ENCODE data around the gene MAK. TPM values are rescaled to one million over a fixed set of nuclear protein-coding genes. Genes with fewer than 3 reads are reported as not detected.
"Not testable (repeated sequence)": the region's sequence is repeated elsewhere in the genome, so short reads cannot be mapped to it uniquely, and the experiment has no call there.

MAK gene
- total RNA-seq, 1 experiment from 2014 or later = 0.13 TPM

- peaks cover 36% of the 10 kb centered on the region for H3K36me3 ChIP-seq
- H3K27me3 ChIP-seq = no peaks in the 10 kb centered on the region
- peaks cover 8% of the 10 kb centered on the region for H3K9me3 ChIP-seq
- DNase-seq = no peak
- peak overlapping the region; percentile 81 for H3K4me3 ChIP-seq
Observed at GRCh38 chr6:10723567-10723881, 114.8 kb downstream of the MAK start.

DNA sequence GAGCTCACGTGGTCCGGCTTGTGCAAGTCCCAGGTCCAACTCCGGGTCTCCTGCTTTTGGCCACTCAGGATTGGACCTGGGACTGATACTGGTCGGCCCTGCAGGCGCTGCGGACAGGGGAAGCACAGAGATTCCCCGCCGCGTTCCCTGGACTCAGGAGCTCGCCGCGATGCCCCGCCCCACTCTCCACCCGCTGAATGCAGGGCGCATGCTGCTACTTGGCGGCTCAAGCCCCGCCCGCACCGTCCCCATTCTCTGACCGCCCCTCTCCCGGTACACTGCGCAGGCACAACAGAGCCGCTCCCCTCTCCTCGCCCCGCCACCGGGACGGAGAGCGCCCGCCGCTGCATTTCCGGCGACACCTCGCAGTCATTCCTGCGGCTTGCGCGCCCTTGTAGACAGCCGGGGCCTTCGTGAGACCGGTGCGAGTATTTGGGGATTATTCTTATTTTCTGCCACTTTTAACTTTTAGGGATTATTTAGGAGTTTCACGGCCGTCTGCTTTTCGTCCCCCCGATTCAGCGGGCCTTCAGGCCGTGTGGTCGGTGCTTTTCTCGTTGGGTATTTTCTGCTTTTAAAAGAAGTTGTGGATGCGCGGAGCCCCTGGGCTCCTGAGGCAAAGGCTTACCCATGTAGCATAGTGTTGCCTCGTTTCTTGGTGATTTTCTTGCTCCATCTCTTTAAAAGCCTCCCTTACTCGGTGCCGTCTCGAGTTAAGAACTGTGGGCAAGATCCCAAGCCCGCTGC, 115.3 kb downstream of the MAK start, which contains the start of gene TMEM14C:
Gene TMEM14C, plus strand, starts transcription at position 251 of the 747 bp plus-strand sequence. CDS start 1,544 bp downstream, outside the sequence.
- peak within 1 kb of the TSS; percentile 81 for H3K4me3 ChIP-seq
- H3K9me3 ChIP-seq = peaks cover 11% of the 10 kb centered on the region
- DNase-seq = peak; percentile 100

GRCh38 chr6:10722570-10722819, 115.8 kb downstream of the MAK start:
- Histone ChIP-seq H3K36me3 (peaks cover 30% of the 10 kb centered on the region), H3K9me3 (peaks cover 11% of the 10 kb centered on the region), H3K27me3 (no peaks in the 10 kb centered on the region), H3K4me3 (peak overlapping the region; percentile 81)
- DNase-seq = no peak

More for the DNA sequence above, 115.3 kb downstream of the MAK start, which contains the start of gene TMEM14C:
- Histone ChIP-seq H3K27me3 (no peaks in the 10 kb centered on the region), H3K36me3 (peaks cover 35% of the 10 kb centered on the region)

DNA sequence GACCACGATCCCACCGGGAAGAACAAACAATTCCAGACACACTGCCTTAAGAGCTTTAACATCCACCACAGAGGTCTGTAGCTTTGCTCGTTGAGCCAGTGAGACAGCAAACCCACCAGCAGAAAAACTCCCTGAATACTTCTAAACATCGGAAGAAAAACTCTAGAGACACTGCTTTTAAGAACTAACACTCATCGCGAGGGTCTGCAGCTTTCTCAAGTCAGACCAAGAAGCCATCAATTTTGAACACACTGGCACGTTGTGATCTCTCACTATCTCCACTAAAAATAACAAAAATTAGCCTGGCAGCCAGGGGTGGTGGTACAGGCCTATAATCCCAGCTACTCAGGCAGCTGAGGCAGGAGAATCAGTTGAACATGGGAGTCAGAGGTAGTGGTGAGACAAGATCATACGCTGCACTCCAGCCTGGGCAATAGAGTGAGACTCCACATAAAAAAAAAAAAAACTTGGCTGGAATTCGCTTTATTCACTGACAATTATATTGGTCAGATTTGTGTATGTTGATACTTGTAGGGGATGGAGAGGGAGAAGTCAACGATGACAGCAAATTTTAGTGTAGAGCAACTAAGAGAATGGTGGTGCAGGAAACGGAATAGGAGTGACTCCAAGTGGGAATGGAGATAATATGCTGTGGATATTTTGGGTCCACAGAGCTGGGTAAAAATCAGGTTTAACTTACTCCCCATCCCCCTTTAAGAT, 116.3 kb downstream of the MAK start:
- Histone ChIP-seq H3K27me3 (no peaks in the 10 kb centered on the region), H3K4me3 (peak overlapping the region; percentile 81), H3K36me3 (peaks cover 25% of the 10 kb centered on the region), H3K9me3 (peaks cover 11% of the 10 kb centered on the region)
- no peak for DNase-seq

DNA sequence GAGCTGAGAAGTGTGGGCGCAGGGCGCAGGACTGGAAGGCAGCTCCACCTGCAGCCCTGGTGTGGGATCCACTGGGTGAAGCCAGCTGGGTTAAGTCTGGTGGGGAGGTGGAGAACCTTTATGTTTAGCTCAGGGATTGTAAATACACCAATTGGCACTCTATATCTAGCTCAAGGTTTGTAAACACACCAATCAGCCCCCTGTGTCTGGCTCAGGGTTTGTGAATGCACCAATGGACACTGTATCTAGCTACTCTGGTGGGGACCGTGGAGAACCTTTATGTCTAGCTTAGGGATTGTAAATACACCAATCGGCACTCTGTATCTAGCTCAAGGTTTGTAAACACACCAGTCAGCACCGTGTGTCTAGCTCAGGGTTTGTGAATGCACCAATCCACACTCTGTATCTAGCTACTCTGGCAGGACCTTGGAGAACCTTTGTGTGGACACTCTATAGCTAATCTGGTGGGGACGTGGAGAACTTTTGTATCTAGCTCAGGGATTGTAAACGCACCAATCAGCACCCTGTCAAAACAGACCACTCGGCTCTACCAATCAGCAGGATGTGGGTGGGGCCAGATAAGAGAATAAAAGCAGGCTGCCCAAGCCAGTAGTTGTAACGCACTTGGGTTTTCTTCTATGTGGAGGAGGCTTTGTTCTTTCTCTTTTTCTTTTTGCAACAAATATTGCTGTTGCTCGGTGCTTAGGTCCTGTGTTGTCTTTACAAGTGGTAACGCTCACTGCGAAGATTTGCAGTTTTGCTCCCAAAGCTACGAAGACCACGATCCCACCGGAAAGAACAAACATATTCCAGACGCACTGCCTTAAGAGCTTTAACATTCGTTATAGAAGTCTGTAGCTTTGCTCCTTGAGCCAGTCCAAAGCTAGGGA, 117.1 kb downstream of the MAK start:
- Histone ChIP-seq H3K4me3 (peak overlapping the region; percentile 43), H3K9me3 (peaks cover 11% of the 10 kb centered on the region), H3K36me3 (peaks cover 19% of the 10 kb centered on the region)
- not testable (repeated sequence) for H3K27me3 ChIP-seq, DNase-seq

DNA sequence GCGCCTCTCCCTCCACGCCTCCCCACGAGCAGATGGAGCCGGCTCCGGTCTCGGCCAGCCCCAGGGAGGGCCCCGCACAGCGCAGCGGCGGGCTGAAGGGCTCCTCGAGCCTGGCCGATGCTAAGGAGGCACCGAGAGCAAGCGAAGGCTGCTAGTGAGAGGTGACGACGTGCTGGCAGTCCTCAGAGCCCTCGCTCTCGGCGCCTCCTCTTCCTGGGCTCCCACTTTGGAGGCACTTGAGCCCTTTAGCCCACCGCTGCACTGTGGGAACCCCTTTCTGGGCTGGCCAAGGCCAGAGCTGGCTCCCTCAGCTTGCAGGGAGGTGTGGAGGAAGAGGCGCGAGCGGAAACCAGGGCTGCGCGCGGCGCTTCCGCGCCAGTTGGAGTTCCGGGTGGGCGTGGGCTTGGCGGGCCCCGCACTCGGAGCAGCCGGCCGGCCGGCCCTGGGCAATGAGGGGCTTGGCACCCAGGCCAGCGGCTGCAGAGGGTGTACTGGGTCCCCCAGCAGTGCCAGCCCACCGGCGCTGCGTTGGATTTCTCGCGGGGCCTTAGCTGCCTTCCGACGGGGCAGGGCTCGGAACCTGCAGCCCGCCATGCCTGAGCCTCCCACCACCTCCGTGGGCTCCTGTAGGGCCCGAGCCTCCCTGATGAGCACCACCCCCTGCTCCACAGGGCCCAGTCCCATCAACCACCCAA, 117.9 kb downstream of the MAK start:
- peak; percentile 50 for DNase-seq
- Histone ChIP-seq H3K4me3 (peak overlapping the region; percentile 43), H3K36me3 (peaks cover 11% of the 10 kb centered on the region), H3K27me3 (no peaks in the 10 kb centered on the region), H3K9me3 (peaks cover 11% of the 10 kb centered on the region)

GRCh38 chr6:10719964-10720264, 118.4 kb downstream of the MAK start:
- DNase-seq = no peak
- peak overlapping the region; percentile 43 for H3K4me3 ChIP-seq
- peaks cover 11% of the 10 kb centered on the region for H3K9me3 ChIP-seq
- H3K36me3 ChIP-seq = peaks cover 9% of the 10 kb centered on the region
- H3K27me3 ChIP-seq = no peaks in the 10 kb centered on the region

DNA sequence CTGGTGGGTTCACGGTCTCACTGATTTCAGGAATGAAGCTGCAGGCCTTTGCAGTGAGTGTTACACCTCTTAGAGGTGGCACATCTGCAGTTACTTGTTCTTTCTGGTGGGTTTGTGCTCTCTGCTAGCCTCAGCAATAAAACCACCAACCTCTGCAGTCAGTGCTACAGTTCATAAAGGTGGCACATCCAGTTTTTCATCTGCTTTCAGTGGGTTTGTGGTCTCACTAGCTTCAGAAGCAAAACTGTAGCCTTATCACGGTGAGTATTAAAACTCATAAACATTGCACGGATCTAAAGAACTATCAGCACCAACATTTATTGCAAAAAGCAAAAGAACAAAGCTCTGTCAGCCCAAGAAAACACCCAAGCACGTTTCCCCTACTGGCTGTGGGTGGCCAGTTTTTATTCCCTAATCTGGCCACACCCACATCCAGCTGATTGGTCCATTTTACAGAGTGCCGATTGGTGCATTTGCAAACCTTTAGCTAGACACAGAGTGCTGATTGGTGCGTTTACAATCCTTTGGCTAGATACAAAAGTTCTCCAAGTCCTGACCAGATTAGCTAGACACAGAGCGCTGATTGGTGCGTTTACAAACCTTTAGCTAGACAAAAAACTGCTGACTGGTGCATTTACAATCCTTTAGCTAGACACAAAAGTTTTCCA, 118.9 kb downstream of the MAK start:
- peak overlapping the region; percentile 43 for H3K4me3 ChIP-seq
- peak; percentile 38 for DNase-seq
- H3K9me3 ChIP-seq = peaks cover 11% of the 10 kb centered on the region
- peaks cover 4% of the 10 kb centered on the region for H3K36me3 ChIP-seq
- no peaks in the 10 kb centered on the region for H3K27me3 ChIP-seq

DNA sequence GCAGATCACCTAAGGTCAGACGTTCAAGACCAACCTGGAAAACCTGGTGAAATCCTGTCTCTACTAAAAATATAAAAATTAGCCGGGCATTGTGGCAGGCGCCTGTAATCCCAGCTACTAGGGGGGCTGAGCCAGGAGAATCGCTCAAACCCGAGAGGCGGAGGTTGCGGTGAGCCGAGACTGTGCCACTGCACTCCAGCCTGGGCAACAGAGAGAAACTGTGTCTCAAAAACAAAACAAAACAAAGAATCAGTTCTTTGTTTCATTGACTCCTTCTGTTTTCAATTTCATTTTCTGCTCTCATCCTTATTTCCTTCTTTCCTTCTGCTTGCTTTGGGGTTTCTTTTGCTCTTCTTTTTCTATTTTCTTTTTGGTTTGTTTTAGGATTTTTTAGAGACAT, 124.4 kb downstream of the MAK start:
- DNase-seq = no peak
- no peaks in the 10 kb centered on the region for H3K27me3 ChIP-seq
- peaks cover 4% of the 10 kb centered on the region; the same call in 1 of the 2 replicates for H3K9me3 ChIP-seq

More for the DNA sequence above, 124.4 kb downstream of the MAK start:
- no peak overlapping the region for H3K4me3 ChIP-seq
- peaks cover 19% of the 10 kb centered on the region for H3K36me3 ChIP-seq

Other genes with a start within 250 kb of the MAK start
- gene C6orf52, start 143.9 kb downstream of the MAK start, total RNA-seq (2014; rRNA removed; shearing (Covaris generic); ENCODE audit: low replicate concordance) = not detected in 2 replicates
- 142 and 161 TPM in 2 replicates for gene PAK1IP1, start 143.6 kb downstream of the MAK start, total RNA-seq (2014; rRNA removed; shearing (Covaris generic); ENCODE audit: low replicate concordance)
- gene TMEM14C, start 115.5 kb downstream of the MAK start, total RNA-seq (2014; rRNA removed; shearing (Covaris generic); ENCODE audit: low replicate concordance) = 273 and 374 TPM in 2 replicates
- gene TMEM14B, start 90.7 kb downstream of the MAK start, total RNA-seq (2014; rRNA removed; shearing (Covaris generic); ENCODE audit: low replicate concordance) = 404 and 423 TPM in 2 replicates
- not detected in 2 replicates for gene GCM2, start 43.5 kb upstream of the MAK start, total RNA-seq (2014; rRNA removed; shearing (Covaris generic); ENCODE audit: low replicate concordance)
- 0.99 and 2.9 TPM in 2 replicates for gene SYCP2L, start 48.5 kb upstream of the MAK start, total RNA-seq (2014; rRNA removed; shearing (Covaris generic); ENCODE audit: low replicate concordance)
- gene ELOVL2, start 205.8 kb upstream of the MAK start, total RNA-seq (2014; rRNA removed; shearing (Covaris generic); ENCODE audit: low replicate concordance) = 41.8 and 56.3 TPM in 2 replicates